ENCODE results near the gene HEPACAM2. TPM values are rescaled to one million over a fixed set of nuclear protein-coding genes. Genes with fewer than 3 reads are reported as not detected.

HEPACAM2 gene
- total and polyA plus RNA-seq, 2 of the 8 experiments (the other 6 are each of a cell fraction or from before 2014, with no cell fraction given) = not detected

DNA sequence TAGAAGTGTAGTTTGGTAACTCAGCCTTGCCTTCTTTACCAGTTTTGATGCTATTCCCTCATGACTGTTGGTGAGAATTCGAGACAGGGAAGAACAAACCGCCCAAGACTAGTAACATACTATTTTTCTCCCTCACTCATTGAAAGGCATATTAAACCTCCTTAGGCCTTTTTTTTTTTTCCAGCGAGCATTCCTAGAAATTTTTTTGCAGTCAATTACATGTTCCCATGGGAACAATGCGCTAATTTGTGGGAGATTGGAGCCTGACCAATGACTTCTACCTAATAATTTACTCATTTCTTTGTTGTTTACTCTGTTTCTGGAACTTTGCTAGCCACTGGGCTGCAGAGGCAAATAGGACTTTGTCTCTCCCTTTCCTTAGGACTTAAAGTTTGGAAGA lies 11.9 kb upstream of the HEPACAM2 start (continued):
- no peak for TF ChIP-seq KDM1A (IDR thresholded peaks at IDR 0.05; ENCODE audit: borderline replicate concordance, low read length)
- TF ChIP-seq SUZ12 (IDR thresholded peaks at IDR 0.05; ENCODE audit: low read length) = no peak
- TF ChIP-seq SRF (IDR thresholded peaks at IDR 0.05; ENCODE audit: low read depth, low read length) = no peak
